ENCODE results near the gene POLD3. TPM values are rescaled to one million over a fixed set of nuclear protein-coding genes. Genes with fewer than 3 reads are reported as not detected.

Gene POLD3
- total RNA-seq, 2 donors from 2014 or later, result 9.3 to 13.8 TPM

DNA sequence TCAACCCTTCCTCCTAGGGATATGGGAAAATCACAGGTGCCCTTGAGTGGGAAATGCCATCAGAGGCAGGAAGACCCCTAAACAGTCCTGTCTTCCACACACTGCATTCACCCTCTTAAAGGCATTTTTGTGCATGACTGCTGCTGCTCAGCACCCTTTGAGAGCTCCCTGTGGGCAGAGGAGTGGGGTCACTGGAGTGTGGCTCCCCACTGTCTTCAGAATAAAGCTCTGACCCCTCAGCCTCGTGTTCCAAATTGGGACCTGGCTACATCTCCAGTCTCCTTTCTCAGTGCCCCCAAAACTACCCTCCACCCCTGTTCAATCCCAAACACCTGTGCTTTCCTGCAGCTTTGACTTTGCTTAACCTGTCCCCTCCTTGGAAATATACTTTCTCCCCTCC lies 92.3 kb downstream of the POLD3 start:
- intact Hi-C loops (cut with DNase I), result no loop called here
- TF ChIP-seq POLR2A (IDR thresholded peaks at IDR 0.05), result no peak
- TF ChIP-seq, protein P1, sequence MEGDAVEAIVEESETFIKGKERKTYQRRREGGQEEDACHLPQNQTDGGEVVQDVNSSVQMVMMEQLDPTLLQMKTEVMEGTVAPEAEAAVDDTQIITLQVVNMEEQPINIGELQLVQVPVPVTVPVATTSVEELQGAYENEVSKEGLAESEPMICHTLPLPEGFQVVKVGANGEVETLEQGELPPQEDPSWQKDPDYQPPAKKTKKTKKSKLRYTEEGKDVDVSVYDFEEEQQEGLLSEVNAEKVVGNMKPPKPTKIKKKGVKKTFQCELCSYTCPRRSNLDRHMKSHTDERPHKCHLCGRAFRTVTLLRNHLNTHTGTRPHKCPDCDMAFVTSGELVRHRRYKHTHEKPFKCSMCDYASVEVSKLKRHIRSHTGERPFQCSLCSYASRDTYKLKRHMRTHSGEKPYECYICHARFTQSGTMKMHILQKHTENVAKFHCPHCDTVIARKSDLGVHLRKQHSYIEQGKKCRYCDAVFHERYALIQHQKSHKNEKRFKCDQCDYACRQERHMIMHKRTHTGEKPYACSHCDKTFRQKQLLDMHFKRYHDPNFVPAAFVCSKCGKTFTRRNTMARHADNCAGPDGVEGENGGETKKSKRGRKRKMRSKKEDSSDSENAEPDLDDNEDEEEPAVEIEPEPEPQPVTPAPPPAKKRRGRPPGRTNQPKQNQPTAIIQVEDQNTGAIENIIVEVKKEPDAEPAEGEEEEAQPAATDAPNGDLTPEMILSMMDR (IDR thresholded peaks at IDR 0.05), result no peak
- WGBS, 2 donors, result 85 to 100% methylated on average over 1 of the region's 1 CpG
- Histone ChIP-seq H3K9me3 (no peaks in the 10 kb centered on the region), H3K27ac (no peak overlapping the region), H3K4me1 (peaks cover 32% of the 10 kb centered on the region), H3K36me3 (replicated peaks in 1 of 2; ENCODE audit: insufficient read depth in 1 of 2, low read depth in 2 of 2) (no peaks in the 10 kb centered on the region), H3K4me3 (no peak overlapping the region), H3K27me3 (no peaks in the 10 kb centered on the region)
- DNase-seq (peak in 1 of 4 donors; percentile 6), ATAC-seq (no peak)

DNA sequence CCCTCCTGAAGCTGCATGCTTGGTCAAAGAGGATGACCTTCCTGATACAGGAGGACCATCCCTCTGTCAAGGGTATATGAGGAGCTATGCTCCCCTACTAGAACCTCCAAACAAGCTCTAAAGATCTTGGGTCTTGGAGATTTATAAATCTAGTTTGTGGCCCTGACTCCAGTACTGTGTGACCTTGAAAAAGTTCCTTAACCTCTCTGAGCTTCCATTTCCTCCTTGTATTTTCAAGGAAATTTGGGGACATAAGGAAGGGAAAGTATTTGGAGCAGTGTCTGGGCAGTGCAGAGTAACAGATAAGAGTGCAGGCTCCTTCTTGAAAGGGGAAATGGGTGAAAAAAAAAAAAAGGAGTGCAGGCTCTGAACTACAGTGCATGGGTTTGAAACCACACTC lies 93.0 kb downstream of the POLD3 start:
- TF ChIP-seq, protein P1 (IDR thresholded peaks at IDR 0.05), result no peak
- no peak for TF ChIP-seq POLR2A (IDR thresholded peaks at IDR 0.05)
- ATAC-seq (no peak), DNase-seq (no peak)
- H3K4me1 ChIP-seq, result peaks cover 32% of the 10 kb centered on the region
- H3K27me3 ChIP-seq, result no peaks in the 10 kb centered on the region
- intact Hi-C loops (cut with DNase I), result no loop called here
- no peaks in the 10 kb centered on the region for H3K36me3 ChIP-seq (replicated peaks in 1 of 2; ENCODE audit: insufficient read depth in 1 of 2, low read depth in 2 of 2)
- H3K9me3 ChIP-seq, result no peaks in the 10 kb centered on the region
- no peak overlapping the region for H3K27ac ChIP-seq
- no peak overlapping the region for H3K4me3 ChIP-seq

DNA sequence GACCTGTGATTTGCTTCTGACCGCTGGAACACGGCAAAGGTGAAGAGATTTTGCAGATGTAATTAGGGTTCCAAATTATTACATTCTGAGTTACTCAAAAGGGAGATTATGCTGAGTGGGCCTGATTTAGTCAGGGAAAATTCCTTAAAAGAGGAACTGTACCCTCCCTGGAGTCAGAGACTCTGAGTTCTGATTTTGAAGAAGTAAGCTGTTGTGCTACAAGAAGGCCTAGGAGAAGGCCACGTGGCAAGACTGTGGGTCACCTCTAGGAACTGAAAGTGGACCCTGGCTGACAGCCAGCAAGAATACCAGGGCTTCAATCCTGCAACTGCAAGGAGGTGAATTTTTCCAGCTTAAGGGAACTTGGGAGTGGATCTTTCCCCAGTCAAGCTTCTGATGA lies 93.5 kb downstream of the POLD3 start:
- 86 to 92% methylated on average over 3 of the region's 3 CpGs for WGBS, 2 donors
- Histone ChIP-seq H3K9me3 (no peaks in the 10 kb centered on the region), H3K27me3 (no peaks in the 10 kb centered on the region), H3K4me1 (peaks cover 32% of the 10 kb centered on the region), H3K27ac (no peak overlapping the region), H3K4me3 (no peak overlapping the region), H3K36me3 (replicated peaks in 1 of 2; ENCODE audit: insufficient read depth in 1 of 2, low read depth in 2 of 2) (no peaks in the 10 kb centered on the region)
- peak in 1 of 3 donors; percentile 7 for TF ChIP-seq POLR2A (IDR thresholded peaks at IDR 0.05)
- TF ChIP-seq, protein P1 (IDR thresholded peaks at IDR 0.05), result no peak
- intact Hi-C loops (cut with DNase I), result no loop called here
- no peak for ATAC-seq
- peak in 2 of 4 donors; percentile 39 to 63 for DNase-seq

DNA sequence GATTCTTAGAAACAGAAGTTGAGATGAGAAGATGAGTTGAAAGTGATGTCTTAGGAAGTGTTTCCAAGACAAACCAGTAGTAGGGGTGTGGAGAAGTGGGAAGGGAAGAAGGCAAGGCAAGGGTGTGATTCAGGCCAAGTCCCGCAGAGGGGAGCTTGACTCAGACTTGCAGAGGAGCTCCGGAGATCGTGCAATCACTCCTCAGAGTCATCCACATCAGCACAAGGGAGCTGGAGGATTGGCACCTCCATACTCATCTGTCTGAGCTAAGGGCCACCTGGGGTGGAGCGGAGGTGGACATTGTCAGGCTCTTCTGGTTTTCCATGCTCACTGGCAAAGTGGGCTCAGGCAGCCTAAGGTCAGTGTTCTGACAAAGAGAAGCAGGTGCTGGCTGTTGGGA lies 94.4 kb downstream of the POLD3 start:
- Histone ChIP-seq H3K9me3 (no peaks in the 10 kb centered on the region), H3K27ac (no peak overlapping the region), H3K4me3 (no peak overlapping the region), H3K36me3 (replicated peaks in 1 of 2; ENCODE audit: insufficient read depth in 1 of 2, low read depth in 2 of 2) (no peaks in the 10 kb centered on the region), H3K4me1 (peaks cover 23% of the 10 kb centered on the region), H3K27me3 (no peaks in the 10 kb centered on the region)
- TF ChIP-seq, protein P1 (IDR thresholded peaks at IDR 0.05), result no peak
- TF ChIP-seq POLR2A (IDR thresholded peaks at IDR 0.05), result no peak
- intact Hi-C loops (cut with DNase I), result no loop called here
- ATAC-seq (no peak), DNase-seq (no peak)
- 87 to 92% methylated on average over 4 of the region's 4 CpGs for WGBS, 2 donors

DNA sequence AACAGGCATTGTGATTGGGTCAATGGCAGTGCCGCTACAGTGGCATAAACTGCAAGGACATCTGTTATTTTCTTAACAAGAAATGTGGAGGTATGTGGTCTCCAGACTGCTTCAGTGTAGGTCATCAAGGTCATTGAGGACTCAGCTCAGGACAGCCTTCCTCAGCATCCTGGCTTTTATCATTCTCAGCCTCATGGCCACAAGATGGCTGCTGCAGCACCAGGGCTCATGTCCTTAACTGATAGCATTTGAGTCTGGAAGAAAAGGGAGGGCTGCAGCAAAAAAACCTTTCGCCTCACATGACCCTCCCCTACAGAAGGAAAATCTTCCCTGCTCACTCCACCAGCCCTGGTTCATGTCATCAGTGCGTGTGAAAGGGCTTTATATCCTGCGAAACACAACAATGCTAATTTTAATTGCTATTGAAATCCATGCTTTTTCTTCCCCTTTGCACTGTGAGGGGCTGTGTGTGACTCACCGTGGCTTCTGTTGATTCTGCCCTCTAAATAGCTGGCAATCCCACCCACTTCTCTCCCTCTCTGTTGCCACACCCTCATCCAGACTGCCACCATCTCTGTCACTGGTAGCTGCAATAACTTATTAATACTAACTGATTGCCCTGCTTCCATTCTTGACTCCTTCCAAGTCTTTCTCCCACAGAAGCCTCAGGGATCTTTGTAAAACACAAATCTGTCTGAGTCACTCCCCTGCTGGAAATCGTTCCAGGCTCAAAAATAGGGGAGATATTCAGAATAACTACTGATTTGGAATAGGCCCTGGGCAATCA lies 95.0 kb downstream of the POLD3 start:
- 78 to 82% methylated on average over 6 of the region's 6 CpGs for WGBS, 2 donors
- Histone ChIP-seq H3K27me3 (no peaks in the 10 kb centered on the region), H3K4me1 (peaks cover 17% of the 10 kb centered on the region), H3K4me3 (no peak overlapping the region), H3K9me3 (no peaks in the 10 kb centered on the region), H3K36me3 (replicated peaks in 1 of 2; ENCODE audit: insufficient read depth in 1 of 2, low read depth in 2 of 2) (no peaks in the 10 kb centered on the region), H3K27ac (no peak overlapping the region)
- ATAC-seq (no peak), DNase-seq (no peak)
- TF ChIP-seq POLR2A (IDR thresholded peaks at IDR 0.05), result no peak
- TF ChIP-seq, protein P1 (IDR thresholded peaks at IDR 0.05), result no peak
- intact Hi-C loops (cut with DNase I), result no loop called here

All from body of pancreas (tissue), 4 donors.